Neural progenitor cell (in vitro differentiated cells): ENCODE results near the gene GOLT1A. TPM values are rescaled to one million over a fixed set of nuclear protein-coding genes. Genes with fewer than 3 reads are reported as not detected.

ENCODE experiments used
- DNase-seq: peaks from one replicate; pipeline ENCODE4 v3.0.0-alpha.2; 2016; ENCODE audit warnings: low spot score
- H2AFZ ChIP-seq: fragments of 200-600 bp; sonication (generic); replicated peaks from 2 replicates; pipeline ENCODE4 v1.6.1; 2016; ENCODE audit warnings: antibody characterized with exemption
- H3F3A ChIP-seq: fragments of 200-600 bp; sonication (generic); 2 replicates; pipeline ENCODE4 v1.6.1; 2016; ENCODE audit warnings: antibody characterized with exemption, low read depth
- H3K27ac ChIP-seq: fragments of 200-600 bp; sonication (generic); 2 replicates; pipeline ENCODE4 v1.5.1; 2016; ENCODE audit warnings: mild to moderate bottlenecking
- H3K27me3 ChIP-seq: fragments of 200-600 bp; sonication (generic); 2 replicates; pipeline ENCODE4 v1.6.1; 2016; ENCODE audit warnings: mild to moderate bottlenecking, moderate library complexity
- H3K36me3 ChIP-seq: fragments of 200-600 bp; sonication (generic); 2 replicates; pipeline ENCODE4 v1.5.1; 2016
- H3K4me1 ChIP-seq: fragments of 200-600 bp; sonication (generic); 2 replicates; pipeline ENCODE4 v1.6.1; 2016; ENCODE audit warnings: mixed run types
- H3K4me2 ChIP-seq: fragments of 200-600 bp; sonication (generic); 2 replicates; pipeline ENCODE4 v1.6.1; 2016
- H3K4me3 ChIP-seq: fragments of 200-600 bp; sonication (generic); 2 replicates; pipeline ENCODE4 v1.5.1; 2016
- H3K79me2 ChIP-seq: fragments of 200-600 bp; sonication (generic); 2 replicates; pipeline ENCODE4 v1.6.1; 2016; ENCODE audit warnings: low read depth
- H3K9ac ChIP-seq: fragments of 200-600 bp; sonication (generic); 2 replicates; pipeline ENCODE4 v1.6.1; 2016
- H3K9me3 ChIP-seq: fragments of 200-600 bp; sonication (generic); 2 replicates; pipeline ENCODE4 v1.5.1; 2016; ENCODE audit warnings: low read depth
- H4K20me1 ChIP-seq: fragments of 200-600 bp; sonication (generic); 2 replicates; pipeline ENCODE4 v1.6.1; 2016; ENCODE audit warnings: low read depth
- H3K27ac Mint-ChIP-seq: 3 replicates; pipeline ENCODE4 v1.8.0; 2021; ENCODE audit warnings: mixed read lengths
- H3K27me3 Mint-ChIP-seq: 2 replicates; pipeline ENCODE4 v1.8.0; 2022; ENCODE audit warnings: low read depth, mild to moderate bottlenecking, inconsistent platforms, moderate library complexity, mixed read lengths; ENCODE audit not compliant: insufficient read depth
- H3K36me3 Mint-ChIP-seq: 3 replicates; pipeline ENCODE4 v1.8.0; 2021; ENCODE audit warnings: mixed read lengths
- H3K4me1 Mint-ChIP-seq: 3 replicates; pipeline ENCODE4 v1.8.0; 2021; ENCODE audit warnings: mixed read lengths
- H3K4me3 Mint-ChIP-seq: 3 replicates; pipeline ENCODE4 v1.8.0; 2021; ENCODE audit warnings: mild to moderate bottlenecking, moderate library complexity, mixed read lengths
- H3K9me3 Mint-ChIP-seq: 3 replicates; pipeline ENCODE4 v1.8.0; 2020; ENCODE audit warnings: mixed read lengths
- CTCF ChIP-seq: fragments of 200-600 bp; sonication (generic); IDR thresholded peaks from 2 replicates; pipeline ENCODE4 v1.5.1; 2017; ENCODE audit warnings: antibody characterized with exemption, mild to moderate bottlenecking
- EZH2 ChIP-seq: fragments of 200-600 bp; sonication (generic); IDR thresholded peaks from 2 replicates; pipeline ENCODE4 v1.6.1; 2017; ENCODE audit warnings: antibody characterized with exemption, mild to moderate bottlenecking, moderate library complexity
- EZH2phosphoT487 ChIP-seq: fragments of 200-600 bp; sonication (generic); IDR thresholded peaks from 2 replicates; pipeline ENCODE4 v1.6.1; 2017; ENCODE audit warnings: antibody characterized with exemption
- total RNA-seq: library from RNA; depleted of rRNA; stranded (reverse); fragments of >200 nt; gene quantifications from 2 replicates; pipeline ENCODE4 v1.2.3, GENCODE V29; 2015; ENCODE audit warnings: low replicate concordance

Gene GOLT1A
- total RNA-seq, 1 donor from 2014 or later, result not detected

DNA sequence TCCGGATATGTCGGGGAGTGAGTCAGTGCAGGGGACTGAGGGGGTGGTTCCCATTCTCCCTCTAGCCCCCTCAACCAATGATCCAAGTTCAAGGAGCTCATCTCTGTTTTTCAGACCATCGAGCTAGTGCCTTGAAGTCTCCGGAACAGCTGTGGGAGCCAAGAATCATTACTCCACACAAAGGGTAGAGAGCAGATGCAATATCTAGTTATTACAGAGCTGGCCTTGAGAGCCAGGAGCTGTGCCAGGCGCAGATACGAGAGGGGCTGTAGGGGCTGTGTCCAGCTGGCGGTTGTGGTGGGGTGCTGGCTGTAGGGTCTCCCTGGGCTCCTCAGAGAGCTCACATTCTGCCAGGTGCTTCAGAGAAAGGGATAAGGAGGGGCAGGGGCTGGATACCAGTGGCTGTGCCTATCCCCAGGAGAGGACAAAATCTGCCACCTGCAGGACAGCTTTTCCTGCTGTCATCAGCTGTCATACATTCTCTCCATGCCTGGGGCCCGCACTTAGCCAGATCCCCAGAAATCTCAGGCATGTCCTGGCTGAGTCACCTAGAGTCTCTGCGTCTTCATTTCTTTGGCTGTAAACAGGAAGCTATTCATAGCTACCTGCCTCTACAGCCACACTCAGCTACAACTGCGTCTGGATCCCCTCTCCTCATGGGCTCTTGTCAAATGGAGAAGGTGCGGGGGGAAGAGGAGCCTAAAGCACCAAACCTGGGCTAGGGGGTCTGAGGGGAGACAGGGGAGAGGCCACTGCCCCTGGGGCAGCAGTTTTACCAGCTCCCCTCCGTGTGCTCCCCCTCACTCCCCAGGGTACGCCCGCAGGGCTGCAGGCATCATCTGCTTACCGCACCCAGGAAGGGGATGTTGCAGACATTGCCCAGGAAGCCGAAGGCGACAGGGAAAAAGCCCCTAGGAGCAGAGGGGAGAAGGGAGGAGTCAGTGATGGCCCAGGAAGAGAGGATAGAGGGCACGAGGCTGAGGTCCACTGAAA is 15.1 kb downstream of the GOLT1A start:
- H3K27me3 Mint-ChIP-seq, result peaks cover 22% of the 10 kb centered on the region

GRCh38 chr1:204197068-204197467 is 16.7 kb downstream of the GOLT1A start:
- no peak overlapping the region for H3K9ac ChIP-seq
- H3F3A ChIP-seq, result peaks cover 6% of the 10 kb centered on the region
- no peak overlapping the region for H3K4me2 ChIP-seq
- peaks cover 13% of the 10 kb centered on the region for H3K27me3 ChIP-seq
- H3K9me3 ChIP-seq, result no peaks in the 10 kb centered on the region
- no peaks in the 10 kb centered on the region for H3K36me3 ChIP-seq
- H2AFZ ChIP-seq, result no peak overlapping the region
- peaks cover 27% of the 10 kb centered on the region for H3K27me3 Mint-ChIP-seq
- peaks cover 3% of the 10 kb centered on the region for H3K4me1 Mint-ChIP-seq
- no peaks in the 10 kb centered on the region for H3K4me1 ChIP-seq
- no peak overlapping the region for H3K4me3 Mint-ChIP-seq
- no peaks in the 10 kb centered on the region for H3K36me3 Mint-ChIP-seq
- TF ChIP-seq EZH2phosphoT487 (no peak), CTCF (no peak), EZH2 (no peak)
- H3K79me2 ChIP-seq, result no peaks in the 10 kb centered on the region
- H3K27ac Mint-ChIP-seq, result no peak overlapping the region
- no peak overlapping the region for H3K27ac ChIP-seq
- no peak for DNase-seq
- H4K20me1 ChIP-seq, result no peaks in the 10 kb centered on the region
- no peaks in the 10 kb centered on the region for H3K9me3 Mint-ChIP-seq
- no peak overlapping the region for H3K4me3 ChIP-seq

More for the DNA sequence above, 15.1 kb downstream of the GOLT1A start:
- no peak overlapping the region for H3K9ac ChIP-seq
- H3K36me3 ChIP-seq, result no peaks in the 10 kb centered on the region
- H3K27ac ChIP-seq, result no peak overlapping the region
- no peak for TF ChIP-seq CTCF
- no peak for TF ChIP-seq EZH2
- TF ChIP-seq EZH2phosphoT487, result no peak
- no peak overlapping the region for H3K4me2 ChIP-seq
- peak; percentile 30 for DNase-seq
- no peak overlapping the region for H3K4me3 ChIP-seq
- no peak overlapping the region for H2AFZ ChIP-seq
- no peaks in the 10 kb centered on the region for H3K4me1 ChIP-seq
- Mint-ChIP-seq H3K27ac (no peak overlapping the region), H3K36me3 (no peaks in the 10 kb centered on the region), H3K4me1 (peaks cover 3% of the 10 kb centered on the region), H3K9me3 (no peaks in the 10 kb centered on the region), H3K4me3 (no peak overlapping the region)
- H3K79me2 ChIP-seq, result no peaks in the 10 kb centered on the region
- no peaks in the 10 kb centered on the region for H4K20me1 ChIP-seq
- H3K9me3 ChIP-seq, result no peaks in the 10 kb centered on the region
- H3K27me3 ChIP-seq, result no peaks in the 10 kb centered on the region
- peaks cover 6% of the 10 kb centered on the region for H3F3A ChIP-seq

GRCh38 chr1:204196068-204196795 is 17.6 kb downstream of the GOLT1A start, which contains the start of gene KISS1:
KISS1 (minus strand) TSS chr1:204196491; CDS start chr1:204192876, 3,615 bp downstream.
- Histone ChIP-seq H4K20me1 (no peaks in the 10 kb centered on the region), H3K79me2 (no peaks in the 10 kb centered on the region), H3K9me3 (no peaks in the 10 kb centered on the region), H3K4me1 (peaks cover 4% of the 10 kb centered on the region), H3K27me3 (peaks cover 22% of the 10 kb centered on the region), H2AFZ (peak within 1 kb of the TSS; percentile 17), H3K4me3 (no peak within 1 kb of the TSS), H3K4me2 (no peak within 1 kb of the TSS), H3K27ac (no peak within 1 kb of the TSS), H3F3A (peaks cover 6% of the 10 kb centered on the region), H3K36me3 (no peaks in the 10 kb centered on the region), H3K9ac (no peak within 1 kb of the TSS)
- TF ChIP-seq EZH2phosphoT487, result no peak
- no peak for TF ChIP-seq EZH2
- TF ChIP-seq CTCF, result no peak
- H3K36me3 Mint-ChIP-seq, result no peaks in the 10 kb centered on the region
- no peak within 1 kb of the TSS for H3K4me3 Mint-ChIP-seq
- H3K4me1 Mint-ChIP-seq, result peaks cover 6% of the 10 kb centered on the region
- H3K27me3 Mint-ChIP-seq, result peaks cover 26% of the 10 kb centered on the region
- H3K27ac Mint-ChIP-seq, result no peak within 1 kb of the TSS
- DNase-seq, result no peak
- H3K9me3 Mint-ChIP-seq, result no peaks in the 10 kb centered on the region
